Caco-2 (cell line): ENCODE measurements around the gene FOXN3. TPM values are rescaled to one million over a fixed set of nuclear protein-coding genes. Genes with fewer than 3 reads are reported as not detected.

Experiments used
- BruUV-seq: library from RNA; stranded (reverse); fragments of 400-500 nt; replicated peaks from 2 replicates; lab custom pipeline; 2021; lab: Mats Ljungman, UMichigan
- CTCF ChIA-PET: fragments of 300-600 bp; sonication (Branson Sonifier 250); formaldehyde crosslinking; loops from one replicate; lab custom pipeline; 2022; ENCODE audit warnings: antibody characterized with exemption; lab: Charles Lee
- POLR2A ChIA-PET: fragments of 300-600 bp; sonication (Branson Sonifier 250); formaldehyde crosslinking; loops from one replicate; lab custom pipeline; 2022; ENCODE audit warnings: antibody characterized with exemption; lab: Charles Lee
- DNase-seq, 2 experiments: peaks; one replicate each; pipeline versions ENCODE4 v3.0.0 to v3.0.0-alpha.2; 2020 to 2022
- H3K27me3 ChIP-seq: replicated peaks from 2 replicates; pipeline ENCODE4 v1.6.0; 2011; ENCODE audit warnings: low read length; ENCODE audit not compliant: control insufficient read depth, insufficient read depth
- H3K36me3 ChIP-seq: 2 replicates; pipeline ENCODE4 v1.5.1; 2011; ENCODE audit warnings: low read length; ENCODE audit not compliant: control insufficient read depth, insufficient read depth
- H3K4me1 ChIP-seq: fragments of 250-450 bp; sonication (Bioruptor Pico); 2 replicates; pipeline ENCODE4 v1.5.1; 2020; ENCODE audit warnings: mild to moderate bottlenecking
- H3K4me3 ChIP-seq: 2 replicates; pipeline ENCODE4 v1.5.1; 2011; ENCODE audit warnings: low read depth, mild to moderate bottlenecking, control low read depth, low read length
- H3K9me3 ChIP-seq: fragments of 250-450 bp; sonication (Bioruptor Pico); 2 replicates; pipeline ENCODE4 v1.5.1; 2020; ENCODE audit warnings: mild to moderate bottlenecking, moderate library complexity
- H3K27ac Mint-ChIP-seq: one replicate; pipeline ENCODE4 v1.8.0; 2022; ENCODE audit warnings: mixed read lengths; ENCODE audit not compliant: unreplicated experiment
- H3K27me3 Mint-ChIP-seq: one replicate; pipeline ENCODE4 v1.8.0; 2022; ENCODE audit warnings: mixed read lengths; ENCODE audit not compliant: insufficient read depth, unreplicated experiment
- H3K36me3 Mint-ChIP-seq: one replicate; pipeline ENCODE4 v1.8.0; 2022; ENCODE audit warnings: mild to moderate bottlenecking, mixed read lengths; ENCODE audit not compliant: insufficient read depth, unreplicated experiment
- H3K4me1 Mint-ChIP-seq: one replicate; pipeline ENCODE4 v1.8.0; 2022; ENCODE audit warnings: low read depth, mixed read lengths; ENCODE audit not compliant: unreplicated experiment
- H3K4me3 Mint-ChIP-seq: one replicate; pipeline ENCODE4 v1.8.0; 2022; ENCODE audit warnings: mild to moderate bottlenecking, moderate library complexity, mixed read lengths; ENCODE audit not compliant: unreplicated experiment
- H3K9me3 Mint-ChIP-seq: one replicate; pipeline ENCODE4 v1.8.0; 2022; ENCODE audit warnings: mixed read lengths; ENCODE audit not compliant: unreplicated experiment
- CTCF ChIP-seq, 2 experiments: fragments of 200-600 bp in 1 of 2; IDR thresholded peaks; 1 replicate in 1 of 2; 2 replicates in 1 of 2; pipeline versions ENCODE4 v1.5.1 to v1.8.0; 2011 to 2022; ENCODE audit warnings: antibody characterized with exemption in 1 of 2, control low read depth in 1 of 2, inconsistent platforms in 1 of 2, low read depth in 1 of 2, low read length in 1 of 2, mild to moderate bottlenecking in 1 of 2, moderate library complexity in 1 of 2; ENCODE audit not compliant: insufficient read depth in 1 of 2, severe bottlenecking in 1 of 2, unreplicated experiment in 1 of 2
- intact Hi-C: fragments of 100-400 bp; cut with micrococcal nuclease; formaldehyde crosslinking; loops from one replicate; pipeline ENCODE4 v1.10.0; 2022; ENCODE audit not compliant: unreplicated experiment
- total RNA-seq: library from RNA; stranded (reverse); gene quantifications from 2 replicates; pipeline ENCODE4 v1.2.3, GENCODE V29; 2022

The FOXN3 gene
- total RNA-seq, 1 experiment from 2014 or later: 20.6 TPM

- Mint-ChIP-seq H3K27me3 (no peaks in the 10 kb centered on the region), H3K27ac (no peak overlapping the region), H3K4me3 (no peak overlapping the region), H3K36me3 (peaks cover 8% of the 10 kb centered on the region), H3K9me3 (no peaks in the 10 kb centered on the region), H3K4me1 (no peaks in the 10 kb centered on the region)
- Histone ChIP-seq H3K4me1 (no peaks in the 10 kb centered on the region), H3K36me3 (no peaks in the 10 kb centered on the region), H3K27me3 (no peaks in the 10 kb centered on the region), H3K9me3 (no peaks in the 10 kb centered on the region), H3K4me3 (no peak overlapping the region)
- CTCF ChIA-PET: no interaction called here
- no peak for TF ChIP-seq CTCF (IDR thresholded peaks at IDR 0.05; ENCODE audit: insufficient read depth in 1 of 2, low read depth in 1 of 2, low read length in 1 of 2, severe bottlenecking in 1 of 2, unreplicated experiment in 1 of 2)
- no peak for DNase-seq
- POLR2A ChIA-PET: no interaction called here
- BruUV-seq: no TSS peak
- intact Hi-C loops: no loop called here
Observed at GRCh38 chr14:89219051-89219450, 198.0 kb downstream of the FOXN3 start.

- DNase-seq: no peak
- Histone ChIP-seq H3K36me3 (no peaks in the 10 kb centered on the region), H3K9me3 (no peaks in the 10 kb centered on the region), H3K27me3 (no peaks in the 10 kb centered on the region), H3K4me3 (no peak overlapping the region), H3K4me1 (no peaks in the 10 kb centered on the region)
- POLR2A ChIA-PET: no interaction called here
- no peak for TF ChIP-seq CTCF (IDR thresholded peaks at IDR 0.05; ENCODE audit: insufficient read depth in 1 of 2, low read depth in 1 of 2, low read length in 1 of 2, severe bottlenecking in 1 of 2, unreplicated experiment in 1 of 2)
- intact Hi-C loops: no loop called here
- H3K4me3 Mint-ChIP-seq: no peak overlapping the region
- no peaks in the 10 kb centered on the region for H3K9me3 Mint-ChIP-seq
- no peak overlapping the region for H3K27ac Mint-ChIP-seq
- no peaks in the 10 kb centered on the region for H3K4me1 Mint-ChIP-seq
- CTCF ChIA-PET: no interaction called here
- no TSS peak for BruUV-seq
- no peaks in the 10 kb centered on the region for H3K27me3 Mint-ChIP-seq
- H3K36me3 Mint-ChIP-seq: peaks cover 8% of the 10 kb centered on the region
Observed at GRCh38 chr14:89217891-89218290, 199.1 kb downstream of the FOXN3 start.

- no peak for TF ChIP-seq CTCF (IDR thresholded peaks at IDR 0.05; ENCODE audit: insufficient read depth in 1 of 2, low read depth in 1 of 2, low read length in 1 of 2, severe bottlenecking in 1 of 2, unreplicated experiment in 1 of 2)
- H3K4me1 Mint-ChIP-seq: no peaks in the 10 kb centered on the region
- CTCF ChIA-PET: no interaction called here
- H3K36me3 Mint-ChIP-seq: peaks cover 8% of the 10 kb centered on the region
- no peaks in the 10 kb centered on the region for H3K27me3 Mint-ChIP-seq
- no peaks in the 10 kb centered on the region for H3K27me3 ChIP-seq
- DNase-seq: no peak
- H3K9me3 ChIP-seq: no peaks in the 10 kb centered on the region
- H3K4me3 ChIP-seq: no peak overlapping the region
- H3K27ac Mint-ChIP-seq: no peak overlapping the region
- intact Hi-C loops: no loop called here
- BruUV-seq: no TSS peak
- H3K4me3 Mint-ChIP-seq: no peak overlapping the region
- H3K4me1 ChIP-seq: no peaks in the 10 kb centered on the region
- no peaks in the 10 kb centered on the region for H3K9me3 Mint-ChIP-seq
- H3K36me3 ChIP-seq: no peaks in the 10 kb centered on the region
- POLR2A ChIA-PET: no interaction called here
Observed at GRCh38 chr14:89215531-89215930, 201.5 kb downstream of the FOXN3 start.
